H1 (cell line): ENCODE results near the gene LRRC4C. TPM values are rescaled to one million over a fixed set of nuclear protein-coding genes. Genes with fewer than 3 reads are reported as not detected.

Experiments
- CTCF ChIA-PET: fragments of 300-600 bp; sonication (Branson Sonifier 250); formaldehyde crosslinking; loops from one replicate; lab custom pipeline; 2021; ENCODE audit not compliant: partially characterized antibody; lab: Charles Lee
- POLR2A ChIA-PET: fragments of 300-600 bp; sonication (Branson Sonifier 250); formaldehyde crosslinking; loops from one replicate; lab custom pipeline; 2021; ENCODE audit warnings: inconsistent platforms; ENCODE audit not compliant: partially characterized antibody; lab: Charles Lee
- DNase-seq, 2 experiments: peaks; one replicate each; pipeline versions ENCODE4 v3.0.0 to v3.0.0-alpha.2; 2010 to 2022; ENCODE audit warnings: low spot score in 2 of 2, low read depth in 1 of 2, mixed read lengths in 1 of 2
- FAIRE-seq: peaks from 2 replicates; lab custom pipeline; 2011; peaks lifted over from hg19 to GRCh38; lab: Jason Lieb, UNC
- H2AFZ ChIP-seq: 2 replicates; pipeline ENCODE4 v1.8.1; 2012; ENCODE audit warnings: low read length, inconsistent platforms
- H2AK5ac ChIP-seq: 2 replicates; pipeline ENCODE4 v1.6.1; 2013; ENCODE audit warnings: low read depth, low read length
- H2BK120ac ChIP-seq: replicated peaks from 2 replicates; pipeline ENCODE3; 2013; ENCODE audit warnings: low read depth, low read length, inconsistent platforms
- H2BK12ac ChIP-seq: 2 replicates; pipeline ENCODE4 v1.6.1; 2013; ENCODE audit warnings: low read depth, low read length
- H2BK15ac ChIP-seq: 2 replicates; pipeline ENCODE4 v1.6.1; 2013; ENCODE audit warnings: low read length
- H2BK20ac ChIP-seq: 2 replicates; pipeline ENCODE4 v1.6.1; 2013; ENCODE audit warnings: low read length
- H2BK5ac ChIP-seq: 2 replicates; pipeline ENCODE4 v1.6.1; 2013; ENCODE audit warnings: low read depth, low read length
- H3K14ac ChIP-seq: 2 replicates; pipeline ENCODE4 v1.6.1; 2013; ENCODE audit warnings: inconsistent platforms; ENCODE audit not compliant: insufficient read length
- H3K18ac ChIP-seq: 2 replicates; pipeline ENCODE4 v1.6.1; 2013; ENCODE audit warnings: low read length; ENCODE audit errors: extremely low read depth
- H3K23ac ChIP-seq: 2 replicates; pipeline ENCODE4 v1.6.1; 2013; ENCODE audit warnings: inconsistent platforms; ENCODE audit not compliant: insufficient read length
- H3K23me2 ChIP-seq: 2 replicates; pipeline ENCODE4 v1.6.1; 2013; ENCODE audit warnings: low read depth, low read length
- H3K27ac ChIP-seq: 2 replicates; pipeline ENCODE4 v1.6.1; 2011; ENCODE audit warnings: low read depth, low read length, inconsistent platforms
- H3K27me3 ChIP-seq, 4 experiments: replicated peaks in 1 of 4; 1 replicate in 1 of 4; 2 replicates in 3 of 4; pipeline versions ENCODE4 v1.6.1 to v1.8.1; 2011 to 2013; ENCODE audit warnings: low read length in 3 of 4, mild to moderate bottlenecking in 3 of 4, inconsistent platforms in 2 of 4, mixed read lengths in 2 of 4, moderate library complexity in 1 of 4; ENCODE audit not compliant: control insufficient read depth in 3 of 4, insufficient read depth in 3 of 4; ENCODE audit errors: extremely low read depth in 1 of 4
- H3K36me3 ChIP-seq, 4 experiments: 2 replicates each; pipeline versions ENCODE4 v1.6.1 to v1.8.1; 2011 to 2013; ENCODE audit warnings: mild to moderate bottlenecking in 4 of 4, low read length in 3 of 4, moderate library complexity in 2 of 4, control low read depth in 1 of 4, inconsistent platforms in 1 of 4; ENCODE audit not compliant: insufficient read depth in 4 of 4, control insufficient read depth in 2 of 4
- H3K4ac ChIP-seq: replicated peaks from 2 replicates; pipeline ENCODE3; 2013; ENCODE audit warnings: low read length, low read depth, mixed read lengths, inconsistent platforms; ENCODE audit not compliant: insufficient read length
- H3K4me1 ChIP-seq, 4 experiments: replicated peaks in 1 of 4; 1 replicate in 1 of 4; 2 replicates in 3 of 4; pipeline versions ENCODE4 v1.6.1 to v1.8.1; 2011 to 2013; ENCODE audit warnings: low read length in 3 of 4, inconsistent platforms in 2 of 4, mixed read lengths in 1 of 4; ENCODE audit not compliant: insufficient read depth in 4 of 4, control insufficient read depth in 3 of 4
- H3K4me2 ChIP-seq, 2 experiments: 2 replicates each; pipeline versions ENCODE4 v1.6.1 to v1.8.1; 2011 to 2013; ENCODE audit warnings: low read depth in 2 of 2, low read length in 2 of 2, control low read depth in 1 of 2, inconsistent platforms in 1 of 2, mild to moderate bottlenecking in 1 of 2; ENCODE audit not compliant: insufficient read depth in 1 of 2
- H3K4me3 ChIP-seq, 4 experiments: fragments of 200-600, 300-600 bp in 1 of 4; sonication (generic), shearing (Covaris generic), sonication (Bioruptor Twin) in 1 of 4; 2 replicates each; pipeline versions ENCODE4 v1.5.1 to v1.8.1; 2011 to 2016; ENCODE audit warnings: low read length in 4 of 4, low read depth in 3 of 4, control low read depth in 2 of 4, inconsistent platforms in 2 of 4, mild to moderate bottlenecking in 2 of 4, mixed read lengths in 1 of 4, moderate library complexity in 1 of 4; ENCODE audit not compliant: insufficient read depth in 2 of 4; ENCODE audit errors: extremely low read depth in 1 of 4
- H3K56ac ChIP-seq: replicated peaks from 2 replicates; pipeline ENCODE3; 2013; ENCODE audit warnings: low read depth, mild to moderate bottlenecking, mixed read lengths, low read length, inconsistent platforms; ENCODE audit not compliant: insufficient read length
- H3K79me1 ChIP-seq: 2 replicates; pipeline ENCODE4 v1.6.1; 2013; ENCODE audit warnings: low read depth, low read length, control low read depth
- H3K79me2 ChIP-seq, 2 experiments: 2 replicates each; pipeline versions ENCODE4 v1.6.1 to v1.8.1; 2012 to 2013; ENCODE audit warnings: low read length in 2 of 2, mild to moderate bottlenecking in 2 of 2, inconsistent platforms in 1 of 2; ENCODE audit not compliant: insufficient read depth in 2 of 2, control insufficient read depth in 1 of 2
- H3K9ac ChIP-seq, 4 experiments: replicated peaks in 1 of 4; 1 replicate in 1 of 4; 2 replicates in 3 of 4; pipeline versions ENCODE4 v1.6.1 to v1.8.1; 2011 to 2013; ENCODE audit warnings: low read depth in 3 of 4, low read length in 3 of 4, control low read depth in 2 of 4, mild to moderate bottlenecking in 2 of 4, moderate library complexity in 2 of 4, inconsistent platforms in 1 of 4; ENCODE audit errors: extremely low read depth in 1 of 4
- H3K9me3 ChIP-seq, 2 experiments: 2 replicates each; pipeline versions ENCODE4 v1.6.1 to v1.8.1; 2012 to 2013; ENCODE audit warnings: mild to moderate bottlenecking in 2 of 2, moderate library complexity in 2 of 2, control low read depth in 1 of 2, inconsistent platforms in 1 of 2, low read depth in 1 of 2, low read length in 1 of 2, mixed read lengths in 1 of 2; ENCODE audit not compliant: insufficient read depth in 2 of 2
- H4K20me1 ChIP-seq, 2 experiments: replicated peaks in 1 of 2; 2 replicates each; pipeline versions ENCODE3 to v1.8.1; 2011 to 2013; ENCODE audit warnings: inconsistent platforms in 2 of 2, low read length in 2 of 2, mild to moderate bottlenecking in 1 of 2; ENCODE audit not compliant: insufficient read depth in 2 of 2, control insufficient read depth in 1 of 2
- H4K5ac ChIP-seq: 2 replicates; pipeline ENCODE4 v1.6.1; 2013; ENCODE audit warnings: low read length, low read depth, mixed read lengths, inconsistent platforms; ENCODE audit not compliant: insufficient read length
- H4K8ac ChIP-seq: 2 replicates; pipeline ENCODE4 v1.8.0; 2013; ENCODE audit warnings: mild to moderate bottlenecking, moderate library complexity, low read length, inconsistent platforms; ENCODE audit not compliant: insufficient read depth; ENCODE audit errors: extremely low read depth
- H4K91ac ChIP-seq: replicated peaks from 2 replicates; pipeline ENCODE3; 2013; ENCODE audit warnings: low read length, mixed read lengths, inconsistent platforms; ENCODE audit not compliant: insufficient read length
- E2F6 ChIP-seq: IDR thresholded peaks from 2 replicates; pipeline ENCODE4 v1.6.1; 2012; ENCODE audit warnings: inconsistent platforms
- MAFK ChIP-seq: IDR thresholded peaks from 2 replicates; pipeline ENCODE4 v1.6.1; 2012; ENCODE audit warnings: low read depth, mild to moderate bottlenecking, improper control_type of control experiment, low read length
- WGBS, 2 experiments: shearing (Covaris generic) in 1 of 2; methylation state at CpG; one replicate each; pipeline versions ENCODE4 v1.1.6 to v1.1.7; 2013 to 2015; ENCODE audit warnings: low lambda C conversion rate in 2 of 2, mixed read lengths in 2 of 2, inconsistent platforms in 1 of 2, low coverage in 1 of 2, missing lambda C conversion rate in 1 of 2; ENCODE audit not compliant: insufficient replicate concordance in 2 of 2, insufficient coverage in 1 of 2, insufficient read length in 1 of 2; ENCODE audit errors: extremely low coverage in 1 of 2, missing lambda C conversion rate in 1 of 2; 5-methylcytosine and 5-hydroxymethylcytosine counted together
- polyA plus RNA-seq, 7 experiments: library from polyadenylated mRNA; depleted of rRNA in 3 of 7; stranded (reverse) in 5 of 7; unstranded in 2 of 7; fragments of >200 nt in 5 of 7; fragments of 200-250 nt in 2 of 7; gene quantifications; 1 replicate in 5 of 7; 2 replicates in 1 of 7; 4 replicates in 1 of 7; pipeline versions ENCODE4 v1.2.1 to v1.2.3, GENCODE V29; 2011 to 2013; ENCODE audit warnings: missing spikeins in 2 of 7, mixed read lengths in 2 of 7
- total RNA-seq: library from RNA; stranded (reverse); fragmentation: NEBNext Ultra II Directional; extraction: Animal tissue kit (Norgen Biotek cat#: 25700); gene quantifications from 2 replicates; pipeline ENCODE4 v1.2.1, GENCODE V29; 2021

The LRRC4C gene
- total and polyA plus RNA-seq, 2 of the 8 experiments (the other 6 are each of a cell fraction or from before 2014, with no cell fraction given), result 0.23 to 2.2 TPM

DNA sequence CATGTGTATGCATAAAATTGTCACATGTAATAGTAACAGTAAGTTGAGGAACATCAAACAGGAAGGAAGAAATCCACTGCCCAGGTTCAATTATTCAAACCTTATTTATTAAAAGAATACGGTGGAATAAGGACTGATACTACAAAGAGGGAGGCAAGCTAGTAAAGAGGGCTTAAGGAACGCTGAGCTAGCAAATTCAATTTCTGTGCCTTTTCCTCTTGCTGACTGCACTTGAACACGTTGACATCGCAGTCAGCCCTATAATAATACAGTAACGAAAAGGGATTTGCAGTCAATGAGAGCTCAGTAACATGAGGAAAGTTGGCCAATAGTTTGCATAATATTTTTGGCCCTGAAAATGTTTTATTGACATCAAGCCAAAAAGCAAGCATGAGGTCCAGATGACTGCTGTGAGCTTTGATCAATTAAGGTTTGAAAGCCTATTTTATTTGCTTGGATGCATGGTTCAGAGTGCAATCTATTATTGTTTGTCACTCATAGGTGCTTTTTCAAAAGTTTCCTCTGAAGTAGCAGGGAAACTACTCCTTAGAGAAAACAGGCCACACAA is 861.8 kb downstream of the LRRC4C start:
- Histone ChIP-seq H3K18ac (no peak overlapping the region), H3K14ac (no peak overlapping the region), H3K79me2 (no peaks in the 10 kb centered on the region), H2BK20ac (no peak overlapping the region), H2BK15ac (no peak overlapping the region), H3K56ac (no peak overlapping the region), H3K27me3 (no peaks in the 10 kb centered on the region), H3K23ac (no peak overlapping the region), H4K91ac (no peak overlapping the region), H3K36me3 (no peaks in the 10 kb centered on the region), H3K27ac (no peak overlapping the region), H3K9me3 (no peaks in the 10 kb centered on the region), H2AK5ac (no peak overlapping the region), H3K4me1 (peaks cover 0 to under 1% (median 0%) of the 10 kb centered on the region in 4 experiments; a peak in 1 of 7 replicates), H3K23me2 (no peaks in the 10 kb centered on the region), H3K4me3 (no peak overlapping the region), H2BK120ac (no peak overlapping the region), H3K9ac (no peak overlapping the region), H4K20me1 (no peaks in the 10 kb centered on the region), H2BK5ac (no peak overlapping the region), H2AFZ (no peak overlapping the region), H3K4ac (no peak overlapping the region), H3K79me1 (no peaks in the 10 kb centered on the region), H4K8ac (no peak overlapping the region), H4K5ac (no peak overlapping the region), H3K4me2 (no peak overlapping the region), H2BK12ac (no peak overlapping the region)
- POLR2A ChIA-PET, result no interaction called here
- CTCF ChIA-PET, result interaction anchor here (0.5 kb wide), 1 partner anchor 863 kb away, joined by 3 read pairs; no protein-coding TSS in a partner anchor
- FAIRE-seq (no peak), DNase-seq (no peak)
- TF ChIP-seq MAFK (peak; percentile 78), E2F6 (no peak)
- WGBS, 2 experiments, result 97% methylated on average over 5 of the region's 5 CpGs; no CpG with 5 or more reads in 1 of the 2 experiments
